Rectal smooth muscle tissue (tissue), 1 donor: ENCODE measurements around the gene SPATA13.
"Not testable (repeated sequence)": the region's sequence is repeated elsewhere in the genome, so short reads cannot be mapped to it uniquely, and the experiment has no call there.

Source experiments
- H3K27ac ChIP-seq: one replicate; pipeline ENCODE4 v1.7.0; 2013; ENCODE audit warnings: low read depth, low read length, inconsistent platforms
- H3K27me3 ChIP-seq: one replicate; pipeline ENCODE4 v1.7.0; 2013; ENCODE audit warnings: low read length; ENCODE audit not compliant: control insufficient read depth, insufficient read depth
- H3K36me3 ChIP-seq: one replicate; pipeline ENCODE4 v1.7.0; 2013; ENCODE audit warnings: low read length; ENCODE audit not compliant: control insufficient read depth, insufficient read depth
- H3K4me1 ChIP-seq: one replicate; pipeline ENCODE4 v1.7.0; 2013; ENCODE audit warnings: low read length; ENCODE audit not compliant: control insufficient read depth, insufficient read depth
- H3K4me3 ChIP-seq: one replicate; pipeline ENCODE4 v1.7.0; 2013; ENCODE audit warnings: low read length
- H3K9ac ChIP-seq: one replicate; pipeline ENCODE4 v1.7.0; 2013; ENCODE audit warnings: low read length

Gene SPATA13

DNA sequence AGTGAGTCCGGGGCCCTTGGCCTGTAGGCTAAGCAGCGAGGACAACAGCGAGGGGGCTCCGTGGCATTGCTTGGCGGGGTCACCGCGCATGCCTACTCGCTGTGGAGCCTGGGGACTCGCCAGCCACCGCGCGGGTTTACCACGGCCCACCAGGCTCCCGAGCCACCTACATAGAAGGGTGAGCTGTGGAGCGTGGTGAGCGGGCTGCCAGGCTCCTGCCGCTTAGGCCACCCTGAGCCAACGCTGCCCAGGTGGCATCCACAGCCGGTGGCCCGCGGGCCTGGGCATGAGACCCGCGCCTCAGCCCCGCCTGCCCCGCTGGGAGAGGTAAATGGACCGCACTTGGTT is 180.1 kb downstream of the SPATA13 start:
- Histone ChIP-seq H3K4me1 (no peaks in the 10 kb centered on the region), H3K9ac (no peak overlapping the region), H3K4me3 (no peak overlapping the region), H3K27me3 (no peaks in the 10 kb centered on the region), H3K36me3 (no peaks in the 10 kb centered on the region), H3K27ac (no peak overlapping the region)

DNA sequence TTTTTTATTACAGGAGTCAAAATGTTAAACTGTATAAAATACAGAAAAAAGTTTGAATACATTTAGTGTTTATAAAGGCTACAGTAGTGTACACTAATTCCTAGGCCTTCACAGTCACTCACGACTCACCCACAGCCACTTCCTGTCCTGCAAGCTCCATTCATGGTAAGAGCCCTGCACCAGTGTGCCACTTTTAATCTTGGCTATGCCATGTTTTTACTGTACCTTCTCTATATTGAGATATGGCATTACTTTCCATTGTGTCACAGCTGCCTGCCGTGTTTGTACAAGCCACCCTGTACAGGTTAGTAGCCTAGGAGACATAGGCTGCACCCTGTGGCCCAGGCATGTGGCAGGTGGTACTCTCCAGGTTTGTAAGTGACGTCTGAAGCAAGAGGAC is 180.9 kb downstream of the SPATA13 start:
- H3K4me1 ChIP-seq: no peaks in the 10 kb centered on the region
- no peaks in the 10 kb centered on the region for H3K27me3 ChIP-seq
- H3K36me3 ChIP-seq: no peaks in the 10 kb centered on the region
- H3K9ac ChIP-seq: no peak overlapping the region
- H3K4me3 ChIP-seq: no peak overlapping the region
- H3K27ac ChIP-seq: no peak overlapping the region

DNA sequence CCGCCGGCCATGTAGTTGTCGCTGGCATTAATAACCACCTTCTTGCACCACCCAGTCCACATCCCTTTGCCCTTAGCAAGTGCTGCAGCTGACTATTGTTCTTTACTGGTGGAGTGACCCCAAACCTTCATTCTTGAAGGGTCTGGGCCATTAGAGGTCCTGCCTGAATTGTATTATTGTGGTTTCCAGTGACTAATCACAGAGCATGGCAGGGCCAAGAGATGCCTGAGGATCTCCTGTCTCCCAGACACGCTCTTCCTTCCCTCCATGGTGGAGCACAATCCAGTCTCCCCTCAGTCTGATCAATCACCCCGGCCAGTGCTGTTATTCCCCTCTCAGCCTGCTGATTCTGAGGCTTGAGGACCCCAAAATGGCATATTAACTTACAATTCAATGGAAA is 187.9 kb downstream of the SPATA13 start:
- no peak overlapping the region for H3K27ac ChIP-seq
- H3K4me1 ChIP-seq: no peaks in the 10 kb centered on the region
- no peaks in the 10 kb centered on the region for H3K27me3 ChIP-seq
- H3K9ac ChIP-seq: no peak overlapping the region
- no peak overlapping the region for H3K4me3 ChIP-seq
- H3K36me3 ChIP-seq: no peaks in the 10 kb centered on the region

DNA sequence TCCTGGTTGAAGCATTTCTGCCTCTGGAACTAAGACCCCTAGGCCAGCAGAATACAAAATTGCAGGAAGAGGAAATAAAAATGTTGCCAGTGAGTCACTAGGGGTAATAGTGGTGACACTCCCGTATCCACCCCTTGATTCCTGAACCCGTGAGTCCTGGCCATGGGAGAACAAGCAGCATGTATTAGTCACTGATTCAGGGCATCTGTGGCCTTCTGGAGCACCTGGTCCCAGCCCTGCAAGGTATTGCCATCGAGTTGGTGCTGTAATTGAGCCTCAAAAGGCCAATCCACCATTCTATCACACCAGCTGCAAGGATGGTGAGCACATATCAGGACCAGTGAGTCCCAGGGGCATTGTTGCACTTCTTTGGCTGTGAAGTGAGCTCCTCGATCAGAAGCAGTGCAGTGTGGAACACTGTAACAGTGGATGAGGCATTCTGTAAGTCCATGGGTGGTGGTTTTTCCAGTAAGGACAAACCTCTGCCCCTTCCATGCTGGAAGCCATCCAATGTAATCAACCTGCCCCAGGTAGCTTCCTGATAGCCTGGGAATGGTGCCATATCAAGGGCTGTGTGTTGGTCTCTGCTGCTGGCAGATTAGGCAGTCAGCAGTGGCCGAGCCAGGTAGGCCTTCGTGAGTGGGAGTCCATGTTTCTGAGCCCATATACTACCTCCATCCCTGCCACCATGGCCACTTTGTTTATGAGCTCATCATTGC is 188.4 kb downstream of the SPATA13 start:
- no peaks in the 10 kb centered on the region for H3K4me1 ChIP-seq
- H3K4me3 ChIP-seq: no peak overlapping the region
- H3K36me3 ChIP-seq: no peaks in the 10 kb centered on the region
- H3K9ac ChIP-seq: no peak overlapping the region
- no peak overlapping the region for H3K27ac ChIP-seq
- H3K27me3 ChIP-seq: no peaks in the 10 kb centered on the region

- H3K4me1 ChIP-seq, H3K27ac ChIP-seq, H3K36me3 ChIP-seq, H3K27me3 ChIP-seq, H3K4me3 ChIP-seq, H3K9ac ChIP-seq: not testable (repeated sequence)
These were observed 189.5 kb downstream of the SPATA13 start for GRCh38 chr13:24349778-24350664.

DNA sequence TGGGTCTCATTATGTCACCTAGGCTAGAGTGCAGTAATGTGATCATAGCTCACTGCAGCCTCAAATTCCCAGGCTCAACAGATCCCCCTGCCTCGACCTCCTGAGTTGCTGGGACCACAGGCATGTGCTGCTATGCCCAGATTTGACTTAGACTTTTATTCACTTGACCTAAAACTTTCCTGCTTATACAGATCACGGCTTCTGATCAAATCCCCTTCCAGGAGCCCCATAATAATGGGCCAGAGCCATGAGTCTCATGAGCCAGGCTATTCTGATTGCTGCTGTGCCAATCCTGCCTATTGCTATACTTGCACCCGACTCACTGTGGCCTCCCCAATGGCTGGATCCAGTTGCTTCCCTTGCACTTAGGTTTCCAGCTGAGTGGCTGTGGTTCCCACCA is 190.9 kb downstream of the SPATA13 start:
- no peaks in the 10 kb centered on the region for H3K36me3 ChIP-seq
- no peak overlapping the region for H3K27ac ChIP-seq
- no peaks in the 10 kb centered on the region for H3K27me3 ChIP-seq
- no peaks in the 10 kb centered on the region for H3K4me1 ChIP-seq
- H3K4me3 ChIP-seq: no peak overlapping the region
- H3K9ac ChIP-seq: no peak overlapping the region

GRCh38 chr13:24353736-24354135 is 193.2 kb downstream of the SPATA13 start:
- no peaks in the 10 kb centered on the region for H3K27me3 ChIP-seq

GRCh38 chr13:24355103-24355502 is 194.6 kb downstream of the SPATA13 start:
- no peaks in the 10 kb centered on the region for H3K4me1 ChIP-seq
- H3K36me3 ChIP-seq: no peaks in the 10 kb centered on the region
- no peaks in the 10 kb centered on the region for H3K27me3 ChIP-seq

More at GRCh38 chr13:24353736-24354135, 193.2 kb downstream of the SPATA13 start:
- Histone ChIP-seq H3K36me3 (no peaks in the 10 kb centered on the region), H3K4me3 (no peak overlapping the region), H3K27ac (no peak overlapping the region), H3K4me1 (no peaks in the 10 kb centered on the region), H3K9ac (no peak overlapping the region)

DNA sequence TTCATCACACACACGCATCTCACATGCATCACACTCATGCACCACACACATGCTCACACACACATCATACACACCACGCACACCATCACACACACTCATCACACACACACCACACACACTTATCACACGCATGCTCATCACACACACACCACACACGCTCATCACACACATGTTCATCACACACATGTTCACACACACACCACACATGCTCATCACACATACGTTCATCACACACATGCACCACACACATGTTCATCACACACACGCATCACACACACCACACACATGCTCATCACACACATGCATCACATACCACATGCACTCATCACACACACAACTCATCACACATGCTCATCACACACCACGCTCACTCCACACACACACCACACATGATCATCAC is 195.8 kb downstream of the SPATA13 start:
- no peak overlapping the region for H3K4me3 ChIP-seq
- H3K27me3 ChIP-seq: no peaks in the 10 kb centered on the region
- H3K4me1 ChIP-seq: no peaks in the 10 kb centered on the region
- H3K36me3 ChIP-seq: no peaks in the 10 kb centered on the region
- no peak overlapping the region for H3K27ac ChIP-seq
- no peak overlapping the region for H3K9ac ChIP-seq

More at GRCh38 chr13:24355103-24355502, 194.6 kb downstream of the SPATA13 start:
- no peak overlapping the region for H3K9ac ChIP-seq
- no peak overlapping the region for H3K4me3 ChIP-seq
- H3K27ac ChIP-seq: no peak overlapping the region
